T-cell (primary cell): ENCODE results near the gene VPREB1. TPM values are rescaled to one million over a fixed set of nuclear protein-coding genes. Genes with fewer than 3 reads are reported as not detected.
"Not testable (repeated sequence)": the region's sequence is repeated elsewhere in the genome, so short reads cannot be mapped to it uniquely, and the experiment has no call there.

Experiments
- ATAC-seq, 4 experiments: fragments of 200-7000 bp in 3 of 4; fragments of 150-1000 bp in 1 of 4; cut with Tn5 transposase; replicated peaks in 1 of 4; 1 replicate in 3 of 4; 2 replicates in 1 of 4; pipeline ENCODE4 v1.10.0; 2021; ENCODE audit warnings: moderate library complexity in 3 of 4, mild to moderate bottlenecking in 2 of 4, moderate number of reproducible peaks in 1 of 4
- CTCF ChIA-PET, 2 donors: fragments of 300-600 bp; sonication (Branson Sonifier 250); formaldehyde crosslinking; loops; one replicate each; lab custom pipeline; 2022; ENCODE audit warnings: antibody characterized with exemption in 2 of 2; lab: Charles Lee
- POLR2A ChIA-PET, 2 donors: fragments of 300-600 bp; sonication (Branson Sonifier 250); formaldehyde crosslinking; loops; one replicate each; lab custom pipeline; 2022; ENCODE audit warnings: antibody characterized with exemption in 2 of 2; lab: Charles Lee
- DNase-seq, 35 experiments: peaks; one replicate each; pipeline versions ENCODE4 v3.0.0 to v3.0.0-alpha.2; 2013 to 2023
- H3K27ac ChIP-seq: one replicate; pipeline ENCODE4 v1.5.1; 2013; ENCODE audit warnings: low read length
- H3K27me3 ChIP-seq, 2 experiments: replicated peaks in 1 of 2; 1 replicate in 1 of 2; 2 replicates in 1 of 2; pipeline versions ENCODE4 v1.6.1 to v1.7.0; 2013; ENCODE audit warnings: low read length in 1 of 2, mixed read lengths in 1 of 2; ENCODE audit not compliant: control insufficient read depth in 2 of 2, insufficient read depth in 2 of 2; ENCODE audit errors: extremely low read depth in 1 of 2
- H3K36me3 ChIP-seq, 2 donors: 1 replicate in 1 of 2; 2 replicates in 1 of 2; pipeline versions ENCODE4 v1.6.1 to v1.7.0; 2013; ENCODE audit warnings: low read length in 1 of 2; ENCODE audit not compliant: control insufficient read depth in 2 of 2, insufficient read depth in 1 of 2; ENCODE audit errors: extremely low read depth in 1 of 2
- H3K4me1 ChIP-seq, 2 experiments: 1 replicate in 1 of 2; 2 replicates in 1 of 2; pipeline versions ENCODE4 v1.6.1 to v1.7.0; 2013; ENCODE audit warnings: low read length in 2 of 2, mixed read lengths in 1 of 2; ENCODE audit not compliant: insufficient read depth in 2 of 2, control insufficient read depth in 1 of 2; ENCODE audit errors: extremely low read depth in 1 of 2
- H3K4me3 ChIP-seq, 2 donors: 1 replicate in 1 of 2; 2 replicates in 1 of 2; pipeline versions ENCODE4 v1.5.1 to v1.7.0; 2013; ENCODE audit warnings: mild to moderate bottlenecking in 2 of 2, low read length in 1 of 2, moderate library complexity in 1 of 2; ENCODE audit not compliant: control insufficient read depth in 1 of 2; ENCODE audit errors: extremely low read depth in 1 of 2
- H3K9me3 ChIP-seq: 2 replicates; pipeline ENCODE4 v1.7.0; 2013
- H3K27ac Mint-ChIP-seq, 2 donors: one replicate each; pipeline ENCODE4 v1.8.0; 2020 to 2021; ENCODE audit warnings: mild to moderate bottlenecking in 2 of 2, mixed read lengths in 2 of 2
- H3K27me3 Mint-ChIP-seq, 2 donors: one replicate each; pipeline ENCODE4 v1.8.0; 2021 to 2022; ENCODE audit warnings: mixed read lengths in 2 of 2
- H3K36me3 Mint-ChIP-seq: one replicate; pipeline ENCODE4 v1.8.0; 2021; ENCODE audit warnings: mixed read lengths
- H3K4me1 Mint-ChIP-seq, 3 donors: one replicate each; pipeline ENCODE4 v1.8.0; 2020 to 2022; ENCODE audit warnings: mixed read lengths in 3 of 3, mild to moderate bottlenecking in 1 of 3
- H3K4me3 Mint-ChIP-seq, 3 donors: one replicate each; pipeline ENCODE4 v1.8.0; 2020 to 2022; ENCODE audit warnings: mild to moderate bottlenecking in 3 of 3, mixed read lengths in 3 of 3, moderate library complexity in 3 of 3
- H3K9me3 Mint-ChIP-seq, 3 donors: one replicate each; pipeline ENCODE4 v1.8.0; 2020 to 2022; ENCODE audit warnings: mixed read lengths in 3 of 3
- WGBS: methylation state at CpG from one replicate; pipeline ENCODE4 v1.1.5; 2013; ENCODE audit warnings: missing lambda C conversion rate; ENCODE audit not compliant: insufficient coverage; 5-methylcytosine and 5-hydroxymethylcytosine counted together
- total RNA-seq, 35 experiments: library from RNA in 6 of 35; stranded (reverse) in 6 of 35; fragments of 120-200 nt in 1 of 35; gene quantifications; one replicate each; pipeline versions ENCODE4 v1.2.1 to v1.2.4 and lab custom pipeline; 2013 to 2026

Gene VPREB1
- total RNA-seq, 5 donors from 2014 or later (not counting 1 experiment from before 2014, with no cell fraction given), result not detected

DNA sequence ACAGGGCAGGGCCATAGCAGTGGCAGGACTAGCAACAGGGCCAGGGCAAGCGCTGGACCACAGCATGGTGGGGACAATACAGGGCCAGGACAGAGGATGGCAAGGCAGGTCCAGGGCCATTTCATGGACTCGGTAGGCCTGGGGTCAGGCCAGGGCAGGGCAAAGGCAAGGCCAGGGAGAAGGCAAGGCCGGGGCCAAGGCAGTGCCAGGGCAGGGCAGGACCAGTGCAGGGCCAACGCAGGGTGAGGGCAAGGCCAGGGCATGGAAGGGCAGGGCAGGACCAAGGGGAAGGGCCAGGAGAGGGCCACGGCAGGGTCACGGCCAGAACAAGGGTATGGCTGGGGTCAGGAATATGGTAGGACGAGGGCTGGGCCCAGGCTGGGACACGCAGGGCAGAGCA lies 45.1 kb downstream of the VPREB1 start:
- H3K27me3 ChIP-seq, CTCF ChIA-PET, H3K4me3 ChIP-seq, H3K36me3 ChIP-seq, H3K9me3 ChIP-seq, H3K9me3 Mint-ChIP-seq, H3K27ac ChIP-seq, DNase-seq, H3K27me3 Mint-ChIP-seq, H3K27ac Mint-ChIP-seq, H3K4me1 ChIP-seq, H3K4me3 Mint-ChIP-seq, H3K4me1 Mint-ChIP-seq, POLR2A ChIA-PET, ATAC-seq: not testable (repeated sequence)
- WGBS, result 98% methylated on average over 4 of the region's 8 CpGs
- H3K36me3 Mint-ChIP-seq, result peaks cover 11% of the 10 kb centered on the region

DNA sequence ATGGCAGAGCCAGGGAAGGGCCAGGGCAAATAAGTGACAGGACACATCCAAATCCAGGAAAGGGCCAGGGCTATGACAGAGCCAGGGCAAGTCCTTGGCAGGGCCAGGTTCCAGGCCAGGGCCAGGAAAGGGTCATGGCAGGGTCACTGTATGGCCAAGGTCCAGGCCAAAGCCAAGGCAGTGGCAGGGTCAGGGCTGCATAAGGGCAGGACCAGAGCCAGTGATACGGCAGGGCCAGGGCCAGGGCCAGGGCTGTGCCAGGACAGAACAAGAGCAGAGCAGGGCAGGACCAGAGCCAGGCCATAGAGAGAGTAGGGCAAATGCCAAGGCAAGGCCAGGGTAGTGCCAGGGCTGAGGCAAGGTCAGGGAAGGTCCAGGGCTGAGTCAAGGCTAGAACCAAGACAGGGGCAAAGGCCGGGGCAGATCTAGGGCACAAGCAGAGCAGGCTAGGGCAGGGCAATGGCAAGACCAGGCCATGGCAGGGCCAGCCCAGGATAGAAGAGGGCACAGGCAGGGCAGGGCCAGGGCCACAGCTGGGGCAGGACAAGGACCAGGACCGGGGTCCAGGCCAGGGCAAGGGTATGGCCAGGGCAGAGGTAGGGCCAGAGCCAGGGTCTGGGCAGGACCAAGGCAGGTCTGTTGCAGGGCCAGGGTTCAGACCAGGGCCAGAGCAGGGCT lies 46.7 kb downstream of the VPREB1 start:
- H3K27me3 Mint-ChIP-seq, H3K4me3 Mint-ChIP-seq, H3K36me3 ChIP-seq, H3K4me1 ChIP-seq, DNase-seq, ATAC-seq, H3K9me3 Mint-ChIP-seq, H3K27ac Mint-ChIP-seq, POLR2A ChIA-PET, H3K4me3 ChIP-seq, H3K27ac ChIP-seq, CTCF ChIA-PET, H3K4me1 Mint-ChIP-seq, H3K27me3 ChIP-seq, H3K9me3 ChIP-seq: not testable (repeated sequence)
- H3K36me3 Mint-ChIP-seq, result peaks cover 13% of the 10 kb centered on the region
- WGBS, result 100% methylated on average over 1 of the region's 3 CpGs

DNA sequence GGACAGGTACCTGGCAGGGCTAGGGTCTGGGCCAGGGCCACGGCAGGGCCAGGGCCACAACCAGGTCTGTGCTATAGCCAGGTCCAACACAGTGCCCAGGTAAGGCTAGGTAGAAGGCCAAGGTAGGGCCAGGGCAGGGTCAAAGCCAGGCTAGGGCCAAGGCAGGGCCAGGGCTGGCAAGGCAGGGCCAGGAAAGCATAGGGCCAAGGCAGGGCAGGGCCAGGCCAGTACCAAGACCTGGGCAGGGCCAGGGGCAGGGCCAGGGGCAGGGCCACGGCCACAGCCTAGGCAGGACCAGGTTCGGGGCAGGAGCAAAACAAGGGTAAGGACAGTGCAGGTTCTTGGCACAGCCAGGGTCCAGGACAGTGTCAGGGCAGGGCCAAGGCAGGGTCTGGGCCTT lies 48.1 kb downstream of the VPREB1 start:
- H3K27me3 ChIP-seq, ATAC-seq, DNase-seq, H3K9me3 Mint-ChIP-seq, H3K27ac ChIP-seq, H3K27ac Mint-ChIP-seq, H3K4me3 ChIP-seq, CTCF ChIA-PET, H3K9me3 ChIP-seq, H3K4me3 Mint-ChIP-seq, H3K4me1 ChIP-seq, POLR2A ChIA-PET, H3K36me3 ChIP-seq, H3K27me3 Mint-ChIP-seq: not testable (repeated sequence)
- Mint-ChIP-seq H3K4me1 (peaks cover 7 to 13% (median 12%) of the 10 kb centered on the region in 3 donors), H3K36me3 (peaks cover 13% of the 10 kb centered on the region)
- WGBS, result 86% methylated on average over 3 of the region's 3 CpGs

DNA sequence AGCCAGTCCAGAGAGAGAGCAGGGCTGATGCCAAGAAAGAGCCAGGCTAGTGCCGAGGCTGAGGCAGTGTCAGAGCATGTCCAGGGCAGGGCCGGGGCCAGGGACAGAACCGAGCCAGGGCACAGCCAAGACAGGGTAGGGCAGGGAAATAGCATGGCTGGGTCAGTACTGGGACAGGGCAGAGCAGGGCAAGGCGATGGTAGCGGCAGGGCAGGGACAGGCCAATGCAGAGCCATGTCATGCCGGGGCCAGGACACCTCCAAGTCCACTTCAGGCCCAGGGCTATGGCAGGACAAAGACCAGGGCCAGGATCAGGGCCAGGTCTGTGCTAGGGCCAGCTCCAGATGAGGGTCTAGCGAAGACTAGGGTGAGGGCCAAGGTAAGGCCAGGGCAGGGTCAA lies 48.9 kb downstream of the VPREB1 start:
- H3K27me3 ChIP-seq, H3K4me3 ChIP-seq, H3K4me1 ChIP-seq, H3K36me3 ChIP-seq, POLR2A ChIA-PET, ATAC-seq, DNase-seq, H3K9me3 Mint-ChIP-seq, H3K4me3 Mint-ChIP-seq, H3K27me3 Mint-ChIP-seq, H3K9me3 ChIP-seq, H3K27ac Mint-ChIP-seq, CTCF ChIA-PET, H3K27ac ChIP-seq: not testable (repeated sequence)
- WGBS, result 95% methylated on average over 7 of the region's 7 CpGs
- Mint-ChIP-seq H3K4me1 (peaks cover 7 to 13% (median 12%) of the 10 kb centered on the region in 3 donors), H3K36me3 (peaks cover 13% of the 10 kb centered on the region)

DNA sequence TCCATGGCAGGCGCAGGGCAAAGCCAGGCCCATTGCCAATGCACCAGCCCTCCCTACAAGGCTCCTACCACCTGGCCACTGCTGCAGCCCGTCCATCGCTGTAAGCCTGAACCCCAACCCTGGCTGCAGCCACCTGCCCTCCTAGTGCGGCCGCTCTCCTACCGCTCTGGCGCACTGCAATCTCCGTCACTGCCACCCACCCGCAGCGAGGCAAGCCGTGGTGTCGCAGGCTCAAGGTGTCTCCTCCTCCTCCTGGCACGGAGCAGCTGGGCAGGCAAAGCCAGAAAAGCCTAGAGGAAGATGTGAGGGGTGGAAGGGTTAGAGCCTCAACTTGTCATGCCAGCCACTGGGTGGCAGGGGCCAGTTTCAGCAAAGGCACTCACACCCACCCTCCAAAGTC lies 50.1 kb downstream of the VPREB1 start:
- H3K4me1 ChIP-seq, H3K27ac Mint-ChIP-seq, H3K4me3 ChIP-seq, H3K27ac ChIP-seq, DNase-seq, CTCF ChIA-PET, H3K9me3 Mint-ChIP-seq, H3K27me3 Mint-ChIP-seq, POLR2A ChIA-PET, ATAC-seq, H3K9me3 ChIP-seq, H3K36me3 ChIP-seq, H3K27me3 ChIP-seq, H3K4me3 Mint-ChIP-seq: not testable (repeated sequence)
- Mint-ChIP-seq H3K4me1 (peaks cover 12 to 18% (median 15%) of the 10 kb centered on the region in 3 donors), H3K36me3 (peaks cover 13% of the 10 kb centered on the region)
- 94% methylated on average over 9 of the region's 13 CpGs for whole genome bisulfite sequencing
